AG04450 (cell line): ENCODE measurements around the gene MAGI3. TPM values are rescaled to one million over a fixed set of nuclear protein-coding genes. Genes with fewer than 3 reads are reported as not detected.

Experiments
- CTCF ChIA-PET: fragments of 300-600, 350-600 bp; formaldehyde crosslinking; extraction: SDS; loops from one replicate; lab custom pipeline; 2022; ENCODE audit warnings: antibody characterized with exemption, inconsistent platforms; lab: Charles Lee
- POLR2A ChIA-PET: fragments of 350-600 bp; formaldehyde crosslinking; extraction: SDS; loops from one replicate; lab custom pipeline; 2021; ENCODE audit warnings: antibody characterized with exemption, inconsistent platforms; lab: Yijun Ruan, JAX
- DNase-seq: peaks from one replicate; pipeline ENCODE4 v3.0.0-alpha.2; 2011; ENCODE audit warnings: low read depth, low spot score
- H3K27ac ChIP-seq: one replicate; pipeline ENCODE4 v1.5.1; 2012; ENCODE audit warnings: low read depth, low read length, control low read depth
- H3K27me3 ChIP-seq: one replicate; pipeline ENCODE4 v1.6.0; 2012; ENCODE audit warnings: low read length; ENCODE audit not compliant: control insufficient read depth, insufficient read depth
- H3K4me3 ChIP-seq: 2 replicates; pipeline ENCODE4 v1.5.1; 2011; ENCODE audit warnings: mild to moderate bottlenecking, low read depth, low read length, control low read depth
- H3K9me3 ChIP-seq: 2 replicates; pipeline ENCODE4 v1.5.1; 2012; ENCODE audit warnings: low read length; ENCODE audit not compliant: control insufficient read depth, insufficient read depth
- polyA plus RNA-seq: library from polyadenylated mRNA; depleted of rRNA; stranded (reverse); fragments of >200 nt; gene quantifications from 2 replicates; pipeline ENCODE4 v1.2.3, GENCODE V29; 2011
- TF ChIP-seq, protein P1 (sequence below): IDR thresholded peaks from 2 replicates; pipeline ENCODE4 v1.5.1; 2011; ENCODE audit warnings: low read depth, low read length, control low read depth, inconsistent platforms

Gene MAGI3
- polyA plus RNA-seq, 1 experiment, result 5.8 TPM

DNA sequence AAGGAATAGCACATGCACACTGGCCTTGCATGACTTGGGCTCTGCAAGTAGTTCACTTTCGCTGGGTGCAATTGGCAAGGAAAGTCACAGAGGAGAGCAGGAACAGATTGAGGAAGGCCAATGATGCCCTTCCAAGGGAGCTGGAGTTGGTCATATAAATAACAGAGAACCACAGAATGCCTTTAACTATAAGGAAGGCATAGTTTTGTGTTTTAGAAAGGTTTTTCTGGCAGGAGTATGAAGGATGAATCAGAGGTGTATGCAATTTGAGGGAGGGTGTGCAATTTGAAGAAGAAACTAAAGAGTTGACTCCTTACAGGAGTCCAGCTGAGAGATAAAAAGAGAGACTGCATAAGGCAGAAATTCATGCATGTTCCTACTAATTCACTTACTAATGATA lies 256.8 kb downstream of the MAGI3 start:
- no peaks in the 10 kb centered on the region for H3K9me3 ChIP-seq
- TF ChIP-seq, protein P1, sequence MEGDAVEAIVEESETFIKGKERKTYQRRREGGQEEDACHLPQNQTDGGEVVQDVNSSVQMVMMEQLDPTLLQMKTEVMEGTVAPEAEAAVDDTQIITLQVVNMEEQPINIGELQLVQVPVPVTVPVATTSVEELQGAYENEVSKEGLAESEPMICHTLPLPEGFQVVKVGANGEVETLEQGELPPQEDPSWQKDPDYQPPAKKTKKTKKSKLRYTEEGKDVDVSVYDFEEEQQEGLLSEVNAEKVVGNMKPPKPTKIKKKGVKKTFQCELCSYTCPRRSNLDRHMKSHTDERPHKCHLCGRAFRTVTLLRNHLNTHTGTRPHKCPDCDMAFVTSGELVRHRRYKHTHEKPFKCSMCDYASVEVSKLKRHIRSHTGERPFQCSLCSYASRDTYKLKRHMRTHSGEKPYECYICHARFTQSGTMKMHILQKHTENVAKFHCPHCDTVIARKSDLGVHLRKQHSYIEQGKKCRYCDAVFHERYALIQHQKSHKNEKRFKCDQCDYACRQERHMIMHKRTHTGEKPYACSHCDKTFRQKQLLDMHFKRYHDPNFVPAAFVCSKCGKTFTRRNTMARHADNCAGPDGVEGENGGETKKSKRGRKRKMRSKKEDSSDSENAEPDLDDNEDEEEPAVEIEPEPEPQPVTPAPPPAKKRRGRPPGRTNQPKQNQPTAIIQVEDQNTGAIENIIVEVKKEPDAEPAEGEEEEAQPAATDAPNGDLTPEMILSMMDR, result no peak
- ChIA-PET CTCF (no interaction called here), POLR2A (no interaction called here)
- H3K27ac ChIP-seq, result no peak overlapping the region
- no peaks in the 10 kb centered on the region for H3K27me3 ChIP-seq
- no peak overlapping the region for H3K4me3 ChIP-seq
- no peak for DNase-seq

DNA sequence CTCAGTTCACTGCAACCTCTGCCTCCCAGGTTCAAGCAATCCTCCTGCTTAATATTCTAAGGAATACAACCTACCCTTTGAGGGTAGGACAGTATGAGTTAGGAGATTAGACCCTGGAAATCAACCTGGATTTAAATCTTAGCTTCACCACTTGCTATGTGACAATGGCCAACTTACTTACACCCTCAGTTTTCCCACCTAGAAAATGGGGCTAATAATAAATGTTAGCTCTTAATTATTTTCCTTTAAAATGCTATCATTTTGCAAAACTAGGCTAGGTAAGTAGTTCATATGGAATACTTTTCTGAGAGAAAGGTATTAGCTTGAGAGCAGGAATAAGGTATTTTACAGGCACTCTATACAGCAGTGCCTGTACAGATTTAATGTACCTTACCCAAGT lies 258.2 kb downstream of the MAGI3 start:
- TF ChIP-seq, protein P1, result no peak
- H3K27me3 ChIP-seq, result no peaks in the 10 kb centered on the region
- H3K27ac ChIP-seq, result no peak overlapping the region
- no peaks in the 10 kb centered on the region for H3K9me3 ChIP-seq
- ChIA-PET CTCF (interaction anchor here (1.1 kb wide), 1 partner anchor 576 kb away, joined by 3 read pairs; the partner anchor contains the start of gene LRIG2), POLR2A (no interaction called here)
- DNase-seq, result no peak
- H3K4me3 ChIP-seq, result no peak overlapping the region

DNA sequence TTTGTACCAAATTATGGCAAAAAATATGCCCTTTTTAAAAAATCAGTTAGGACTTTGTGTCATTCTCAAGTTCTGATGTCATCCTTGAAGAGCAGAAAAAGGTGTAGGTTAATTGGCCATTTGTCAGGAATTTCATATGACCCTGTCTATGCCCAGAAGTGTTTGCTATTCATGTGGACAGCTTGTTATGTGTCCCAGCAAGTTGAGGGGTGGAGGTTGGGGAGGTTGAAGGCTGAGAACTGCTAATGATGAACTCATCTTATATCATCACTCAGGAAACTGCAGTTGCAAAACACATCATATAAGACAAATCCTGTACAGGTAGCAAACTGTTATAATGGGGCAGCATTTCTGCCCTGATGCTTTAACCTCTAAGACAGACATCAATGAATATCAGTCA lies 262.5 kb downstream of the MAGI3 start:
- no peak overlapping the region for H3K4me3 ChIP-seq
- H3K9me3 ChIP-seq, result no peaks in the 10 kb centered on the region
- DNase-seq, result no peak
- H3K27ac ChIP-seq, result no peak overlapping the region
- TF ChIP-seq, protein P1, result no peak
- ChIA-PET CTCF (no interaction called here), POLR2A (no interaction called here)
- no peaks in the 10 kb centered on the region for H3K27me3 ChIP-seq

DNA sequence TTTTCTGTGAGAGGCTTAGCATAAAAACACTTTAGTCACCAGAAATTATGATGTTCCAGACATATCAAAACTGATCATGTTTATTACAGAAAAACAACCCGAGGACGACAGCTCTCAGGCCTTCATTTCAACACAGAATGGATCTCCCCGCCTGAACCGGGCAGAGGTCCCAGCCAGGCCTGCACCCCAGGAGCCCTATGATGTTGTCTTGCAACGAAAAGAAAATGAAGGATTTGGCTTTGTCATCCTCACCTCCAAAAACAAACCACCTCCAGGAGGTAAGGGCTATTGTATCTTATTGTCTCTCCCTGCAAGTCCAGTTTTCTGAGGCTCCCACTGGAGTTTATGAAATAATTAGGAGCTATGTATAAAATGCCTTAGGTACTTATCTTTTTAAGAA lies 263.4 kb downstream of the MAGI3 start:
- ChIA-PET CTCF (interaction anchor here (1.2 kb wide), 1 partner anchor 581 kb away, joined by 4 read pairs; the partner anchor contains the start of gene LRIG2), POLR2A (no interaction called here)
- Histone ChIP-seq H3K27ac (no peak overlapping the region), H3K27me3 (no peaks in the 10 kb centered on the region), H3K9me3 (no peaks in the 10 kb centered on the region), H3K4me3 (no peak overlapping the region)
- TF ChIP-seq, protein P1, result no peak
- DNase-seq, result no peak

DNA sequence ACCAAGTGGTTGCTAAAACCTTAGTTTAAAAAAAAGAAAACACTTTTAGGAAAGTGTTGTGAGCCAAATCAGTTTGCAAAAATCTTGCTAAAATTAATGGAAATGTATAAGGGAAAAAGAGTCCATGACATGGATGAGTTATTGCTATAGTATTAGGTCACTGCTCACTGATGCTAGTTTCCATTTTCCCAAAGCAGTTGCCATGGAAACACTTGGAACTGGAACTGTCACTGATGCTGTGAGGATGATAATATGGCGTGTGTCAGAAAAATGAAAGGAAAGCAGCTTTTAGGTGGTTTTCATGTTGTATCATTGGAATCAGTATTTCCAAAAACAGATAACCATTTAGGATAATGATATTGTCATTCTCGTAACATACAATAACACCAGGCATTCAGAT lies 264.6 kb downstream of the MAGI3 start:
- H3K27me3 ChIP-seq, result no peaks in the 10 kb centered on the region
- no peak overlapping the region for H3K27ac ChIP-seq
- ChIA-PET POLR2A (no interaction called here), CTCF (no interaction called here)
- TF ChIP-seq, protein P1, result no peak
- DNase-seq, result no peak
- H3K4me3 ChIP-seq, result no peak overlapping the region
- no peaks in the 10 kb centered on the region for H3K9me3 ChIP-seq
